H1 (cell line): ENCODE results near the gene TRMT13. TPM values are rescaled to one million over a fixed set of nuclear protein-coding genes. Genes with fewer than 3 reads are reported as not detected.

Experiments used
- ATF2 ChIP-seq: IDR thresholded peaks from 2 replicates; pipeline ENCODE4 v1.6.1; 2012; ENCODE audit warnings: low read length, inconsistent platforms
- ATF3 ChIP-seq: IDR thresholded peaks from 2 replicates; pipeline ENCODE4 v1.6.1; 2011; ENCODE audit warnings: low read depth, mild to moderate bottlenecking, low read length; ENCODE audit not compliant: insufficient read depth
- RAD21 ChIP-seq, 2 experiments: IDR thresholded peaks in 1 of 2; conservative IDR thresholded peaks in 1 of 2; 2 replicates each; pipeline ENCODE4 v1.6.1; 2011; ENCODE audit warnings: low read depth in 2 of 2, low read length in 2 of 2, improper control_type of control experiment in 1 of 2, inconsistent platforms in 1 of 2, mild to moderate bottlenecking in 1 of 2, moderate library complexity in 1 of 2
- TCF12 ChIP-seq: IDR thresholded peaks from 2 replicates; pipeline ENCODE4 v1.6.1; 2011; ENCODE audit warnings: low read depth, mild to moderate bottlenecking, low read length
- polyA plus RNA-seq, 7 experiments: library from polyadenylated mRNA; depleted of rRNA in 3 of 7; stranded (reverse) in 5 of 7; unstranded in 2 of 7; fragments of >200 nt in 5 of 7; fragments of 200-250 nt in 2 of 7; gene quantifications; 1 replicate in 5 of 7; 2 replicates in 1 of 7; 4 replicates in 1 of 7; pipeline versions ENCODE4 v1.2.1 to v1.2.3, GENCODE V29; 2011 to 2013; ENCODE audit warnings: missing spikeins in 2 of 7, mixed read lengths in 2 of 7
- total RNA-seq: library from RNA; stranded (reverse); fragmentation: NEBNext Ultra II Directional; extraction: Animal tissue kit (Norgen Biotek cat#: 25700); gene quantifications from 2 replicates; pipeline ENCODE4 v1.2.1, GENCODE V29; 2021

TRMT13 gene
- total and polyA plus RNA-seq, 2 of the 8 experiments (the other 6 are each of a cell fraction or from before 2014, with no cell fraction given): 3.6 to 14.8 TPM

- TF ChIP-seq RAD21 (IDR thresholded peaks at IDR 0.05 in 1 of 2, conservative IDR thresholded peaks at IDR 0.05 in 1 of 2; ENCODE audit: low read depth in 2 of 2, low read length in 2 of 2) (no peak), ATF2 (no peak), TCF12 (no peak), ATF3 (no peak)
Observed at GRCh38 chr1:100090471-100090870, 42.5 kb upstream of the TRMT13 start (continued).
